DOHH2 (cell line): Measurements from ENCODE around the gene KRT73.

Experiments used
- EZH2phosphoT487 ChIP-seq: fragments of 200-600 bp; sonication (generic); IDR thresholded peaks from 2 replicates; pipeline ENCODE4 v1.6.1; 2017; ENCODE audit warnings: borderline replicate concordance, mild to moderate bottlenecking, antibody characterized with exemption, low read length, moderate library complexity, mixed read lengths
- TF ChIP-seq, protein P1 (sequence below): fragments of 200-600 bp; sonication (generic); IDR thresholded peaks from one replicate; pipeline ENCODE4 v1.5.1; 2014; ENCODE audit warnings: antibody characterized with exemption, mild to moderate bottlenecking, low read depth, low read length; ENCODE audit not compliant: poor library complexity, severe bottlenecking

DNA sequence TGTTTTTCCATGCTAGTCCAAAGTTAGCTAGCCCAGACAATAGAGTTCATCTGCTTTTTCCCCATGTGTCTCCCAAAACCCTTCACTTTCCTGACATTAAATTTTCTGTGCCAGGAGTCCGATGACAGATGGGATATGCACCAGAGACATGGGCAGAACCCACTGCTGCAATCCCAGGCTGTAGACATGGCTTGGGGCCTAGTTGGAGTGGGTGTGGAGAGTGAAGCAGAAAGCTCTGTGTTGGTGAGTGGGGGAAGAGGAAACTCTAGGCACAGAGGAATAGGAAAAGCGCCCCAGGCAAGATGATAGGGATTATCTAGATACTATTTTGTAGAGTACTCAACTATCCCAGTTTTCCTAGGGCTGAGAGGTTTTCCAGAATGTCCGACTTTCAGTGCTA is 39.9 kb downstream of the KRT73 start:
- TF ChIP-seq, protein P1, sequence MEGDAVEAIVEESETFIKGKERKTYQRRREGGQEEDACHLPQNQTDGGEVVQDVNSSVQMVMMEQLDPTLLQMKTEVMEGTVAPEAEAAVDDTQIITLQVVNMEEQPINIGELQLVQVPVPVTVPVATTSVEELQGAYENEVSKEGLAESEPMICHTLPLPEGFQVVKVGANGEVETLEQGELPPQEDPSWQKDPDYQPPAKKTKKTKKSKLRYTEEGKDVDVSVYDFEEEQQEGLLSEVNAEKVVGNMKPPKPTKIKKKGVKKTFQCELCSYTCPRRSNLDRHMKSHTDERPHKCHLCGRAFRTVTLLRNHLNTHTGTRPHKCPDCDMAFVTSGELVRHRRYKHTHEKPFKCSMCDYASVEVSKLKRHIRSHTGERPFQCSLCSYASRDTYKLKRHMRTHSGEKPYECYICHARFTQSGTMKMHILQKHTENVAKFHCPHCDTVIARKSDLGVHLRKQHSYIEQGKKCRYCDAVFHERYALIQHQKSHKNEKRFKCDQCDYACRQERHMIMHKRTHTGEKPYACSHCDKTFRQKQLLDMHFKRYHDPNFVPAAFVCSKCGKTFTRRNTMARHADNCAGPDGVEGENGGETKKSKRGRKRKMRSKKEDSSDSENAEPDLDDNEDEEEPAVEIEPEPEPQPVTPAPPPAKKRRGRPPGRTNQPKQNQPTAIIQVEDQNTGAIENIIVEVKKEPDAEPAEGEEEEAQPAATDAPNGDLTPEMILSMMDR: no peak
- no peak for TF ChIP-seq EZH2phosphoT487
